Measurements from ENCODE around the gene TMEM132D. TPM values are rescaled to one million over a fixed set of nuclear protein-coding genes. Genes with fewer than 3 reads are reported as not detected.
"Not testable (repeated sequence)": the region's sequence is repeated elsewhere in the genome, so short reads cannot be mapped to it uniquely, and the experiment has no call there.

TMEM132D gene
- total RNA-seq, 2 donors from 2014 or later, result not detected

- TF ChIP-seq CTCF (IDR thresholded peaks at IDR 0.05), result no peak
- Histone ChIP-seq H3K27me3 (peaks cover 0 to 5% of the 10 kb centered on the region in 2 donors), H3K36me3 (no peaks in the 10 kb centered on the region), H3K27ac (no peak overlapping the region), H3K4me1 (no peaks in the 10 kb centered on the region), H3K4me3 (no peak overlapping the region), H3K9me3 (no peaks in the 10 kb centered on the region)
- no peak for DNase-seq (ENCODE audit: low spot score)
Measured at GRCh38 chr12:129901254-129901653, 2.6 kb downstream of the TMEM132D start.

- Histone ChIP-seq H3K27me3 (peaks cover 0 to 5% of the 10 kb centered on the region in 2 donors), H3K9me3 (no peaks in the 10 kb centered on the region), H3K27ac (no peak overlapping the region), H3K36me3 (no peaks in the 10 kb centered on the region), H3K4me3 (no peak overlapping the region), H3K4me1 (no peaks in the 10 kb centered on the region)
- no peak for TF ChIP-seq CTCF (IDR thresholded peaks at IDR 0.05)
- no peak for DNase-seq (ENCODE audit: low spot score)
Measured at GRCh38 chr12:129900306-129900705, 3.5 kb downstream of the TMEM132D start.

GRCh38 chr12:129899045-129899444 is 4.8 kb downstream of the TMEM132D start:
- DNase-seq (ENCODE audit: low spot score); H3K36me3 ChIP-seq; H3K4me3 ChIP-seq; H3K9me3 ChIP-seq; H3K27ac ChIP-seq; H3K4me1 ChIP-seq; H3K27me3 ChIP-seq: not testable (repeated sequence)

GRCh38 chr12:129893691-129894090 is 10.1 kb downstream of the TMEM132D start:
- no peak for TF ChIP-seq CTCF (IDR thresholded peaks at IDR 0.05)
- Histone ChIP-seq H3K4me3 (no peak overlapping the region), H3K9me3 (no peaks in the 10 kb centered on the region), H3K4me1 (no peaks in the 10 kb centered on the region), H3K27ac (no peak overlapping the region), H3K36me3 (no peaks in the 10 kb centered on the region), H3K27me3 (no peaks in the 10 kb centered on the region)
- DNase-seq (ENCODE audit: low spot score), result no peak

GRCh38 chr12:129887101-129887500 is 16.7 kb downstream of the TMEM132D start:
- Histone ChIP-seq H3K36me3 (no peaks in the 10 kb centered on the region), H3K4me3 (no peak overlapping the region), H3K27ac (no peak overlapping the region), H3K27me3 (no peaks in the 10 kb centered on the region), H3K4me1 (no peaks in the 10 kb centered on the region), H3K9me3 (no peaks in the 10 kb centered on the region)
- DNase-seq (ENCODE audit: low spot score), result no peak
- no peak for TF ChIP-seq CTCF (IDR thresholded peaks at IDR 0.05)

- no peak for TF ChIP-seq CTCF (IDR thresholded peaks at IDR 0.05)
- Histone ChIP-seq H3K27ac (no peak overlapping the region), H3K4me1 (no peaks in the 10 kb centered on the region), H3K9me3 (no peaks in the 10 kb centered on the region), H3K27me3 (no peaks in the 10 kb centered on the region), H3K36me3 (no peaks in the 10 kb centered on the region), H3K4me3 (no peak overlapping the region)
- no peak for DNase-seq (ENCODE audit: low spot score)
Measured at GRCh38 chr12:129886541-129886940, 17.3 kb downstream of the TMEM132D start.
